SK-N-SH (cell line): ENCODE measurements around the gene NBL1.

Source experiments
- CHD2 ChIP-seq: fragments of 150-350 bp; IDR thresholded peaks from 2 replicates; pipeline ENCODE4 v1.6.1; 2018; ENCODE audit warnings: low read length; ENCODE audit not compliant: partially characterized antibody
- CTCF ChIP-seq: fragments of 200-600 bp; sonication (generic); IDR thresholded peaks from 2 replicates; pipeline ENCODE4 v1.6.1; 2017; ENCODE audit warnings: antibody characterized with exemption, mild to moderate bottlenecking, moderate library complexity
- GATA2 ChIP-seq: sonication (generic); formaldehyde crosslinking; IDR thresholded peaks from 2 replicates; pipeline ENCODE4 v1.5.0; 2020; ENCODE audit warnings: mild to moderate bottlenecking, missing genetic modification reagents
- MEF2A ChIP-seq: IDR thresholded peaks from 2 replicates; pipeline ENCODE4 v1.4.0; 2012; ENCODE audit warnings: low read depth, borderline replicate concordance
- USF2 ChIP-seq: fragments of 150-350 bp; IDR thresholded peaks from 2 replicates; pipeline ENCODE4 v1.6.1; 2017; ENCODE audit warnings: antibody characterized with exemption, low read length, low read depth, borderline replicate concordance

- TF ChIP-seq CTCF (no peak), CHD2 (no peak), GATA2 (no peak), USF2 (no peak), MEF2A (no peak)
Measured at GRCh38 chr1:19628879-19629278, 15.2 kb upstream of the NBL1 start.
